ENCODE measurements around the gene HARBI1. TPM values are rescaled to one million over a fixed set of nuclear protein-coding genes. Genes with fewer than 3 reads are reported as not detected.

Gene HARBI1
- total RNA-seq, 1 donor from 2014 or later = 8.0 TPM

DNA sequence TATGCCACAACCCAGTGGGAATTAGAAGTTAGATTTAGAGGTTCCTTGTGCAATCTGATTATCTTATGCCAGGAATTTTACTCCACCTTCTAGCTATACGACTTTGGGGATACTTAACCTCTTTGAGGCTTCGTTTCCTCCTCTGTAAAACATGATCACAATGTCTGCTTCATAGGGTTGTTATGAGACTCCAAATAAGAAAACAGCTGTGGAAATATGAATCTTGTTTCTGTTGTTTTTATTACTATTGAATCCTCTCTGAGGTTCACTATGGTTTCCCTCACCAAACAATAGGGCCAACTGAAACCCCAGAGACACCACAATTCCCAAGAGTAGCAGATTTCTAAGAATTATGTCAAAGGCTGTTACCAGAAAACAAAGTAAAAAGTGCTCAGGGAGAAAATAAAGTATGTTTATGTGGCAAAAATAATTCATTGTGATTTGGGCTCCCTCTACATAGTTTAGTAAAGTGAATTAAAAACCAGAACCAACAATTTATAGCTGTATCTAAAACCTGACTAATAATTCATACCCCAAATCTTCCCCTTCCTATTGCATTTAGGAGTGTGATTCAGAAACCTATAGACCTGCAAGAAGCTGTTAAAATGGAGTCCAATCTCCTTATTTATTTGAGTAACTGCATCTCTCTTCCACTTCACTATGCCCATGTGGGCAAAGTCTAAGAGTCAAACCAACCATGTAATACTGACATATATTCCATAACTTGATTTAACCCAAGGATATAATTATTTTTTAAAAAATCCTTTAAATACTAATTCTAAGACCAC, 61.6 kb downstream of the HARBI1 start:
- Mint-ChIP-seq H3K27ac (ENCODE audit: unreplicated experiment) (no peak overlapping the region), H3K9me3 (no peaks in the 10 kb centered on the region), H3K4me1 (peaks cover 13% of the 10 kb centered on the region), H3K4me3 (no peak overlapping the region), H3K36me3 (ENCODE audit: low read depth) (no peaks in the 10 kb centered on the region), H3K27me3 (ENCODE audit: low read depth) (no peaks in the 10 kb centered on the region)
- DNase-seq (ENCODE audit: low read depth, low spot score) = no peak
- TF ChIP-seq CTCF (conservative IDR thresholded peaks at IDR 0.05) = no peak

- peaks cover 10% of the 10 kb centered on the region for H3K4me1 Mint-ChIP-seq
- no peaks in the 10 kb centered on the region for H3K27me3 Mint-ChIP-seq (ENCODE audit: low read depth)
- DNase-seq (ENCODE audit: low read depth, low spot score) = no peak
- H3K27ac Mint-ChIP-seq (ENCODE audit: unreplicated experiment) = no peak overlapping the region
- no peaks in the 10 kb centered on the region for H3K9me3 Mint-ChIP-seq
- no peak for TF ChIP-seq CTCF (conservative IDR thresholded peaks at IDR 0.05)
- H3K4me3 Mint-ChIP-seq = no peak overlapping the region
- H3K36me3 Mint-ChIP-seq (ENCODE audit: low read depth) = no peaks in the 10 kb centered on the region
These were observed 62.5 kb downstream of the HARBI1 start for GRCh38 chr11:46554213-46555147.

DNA sequence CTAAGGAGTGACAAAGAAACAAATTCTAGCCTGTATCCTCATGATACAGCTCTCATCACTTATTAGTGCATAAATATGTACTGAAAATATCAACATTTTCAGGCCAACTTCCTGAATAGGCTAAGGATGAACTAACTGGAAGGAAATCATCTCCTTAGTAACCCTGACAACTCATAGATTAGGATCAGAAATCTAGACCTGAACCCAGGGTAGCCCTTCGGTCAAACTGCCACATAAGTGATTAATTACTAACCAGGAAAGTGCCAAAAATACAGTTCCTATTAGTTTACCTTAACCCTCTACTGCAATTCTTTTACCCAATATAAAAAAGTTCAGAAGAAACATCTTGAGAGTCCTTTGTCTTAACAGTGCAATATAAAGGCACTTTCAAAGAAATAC, 63.2 kb downstream of the HARBI1 start:
- Mint-ChIP-seq H3K9me3 (no peaks in the 10 kb centered on the region), H3K27me3 (ENCODE audit: low read depth) (no peaks in the 10 kb centered on the region), H3K4me1 (peaks cover 10% of the 10 kb centered on the region), H3K27ac (ENCODE audit: unreplicated experiment) (no peak overlapping the region), H3K4me3 (no peak overlapping the region), H3K36me3 (ENCODE audit: low read depth) (no peaks in the 10 kb centered on the region)
- no peak for TF ChIP-seq CTCF (conservative IDR thresholded peaks at IDR 0.05)
- no peak for DNase-seq (ENCODE audit: low read depth, low spot score)

Other genes with a start within 250 kb of the HARBI1 start
- 781 and 821 TPM in 2 replicates for gene MDK, start 235.6 kb downstream of the HARBI1 start, total RNA-seq
- gene CHRM4, start 225.5 kb downstream of the HARBI1 start, total RNA-seq = 0.37 and 0.39 TPM in 2 replicates
- 42.6 and 45.8 TPM in 2 replicates for gene AMBRA1, start 23.2 kb downstream of the HARBI1 start, total RNA-seq
- gene ATG13, start 326 bp upstream of the HARBI1 start, total RNA-seq = 51.3 and 51.9 TPM in 2 replicates
- gene ARHGAP1, start 83.4 kb upstream of the HARBI1 start, total RNA-seq = 31.9 and 32.2 TPM in 2 replicates
- gene ZNF408, start 83.8 kb upstream of the HARBI1 start, total RNA-seq = 13.7 and 15.3 TPM in 2 replicates
- gene F2, start 102.0 kb upstream of the HARBI1 start, total RNA-seq = not detected in 2 replicates
- 253 TPM in 2 replicates for gene CKAP5, start 229.1 kb upstream of the HARBI1 start, total RNA-seq

All from neural crest cell (in vitro differentiated cells).